HG02885 (cell line): ENCODE measurements around the gene ZSCAN20.

Experiments
- ATAC-seq: cut with Tn5 transposase; IDR thresholded peaks from one replicate; pipeline ENCODE4 v1.9.1; 2021; ENCODE audit warnings: mild to moderate bottlenecking; ENCODE audit not compliant: unreplicated experiment, poor library complexity

Gene ZSCAN20

GRCh38 chr1:33524586-33524985 lies 52.1 kb downstream of the ZSCAN20 start:
- ATAC-seq: no peak

GRCh38 chr1:33527934-33528333 lies 55.5 kb downstream of the ZSCAN20 start:
- ATAC-seq: no peak

GRCh38 chr1:33529957-33530356 lies 57.5 kb downstream of the ZSCAN20 start:
- ATAC-seq: no peak

DNA sequence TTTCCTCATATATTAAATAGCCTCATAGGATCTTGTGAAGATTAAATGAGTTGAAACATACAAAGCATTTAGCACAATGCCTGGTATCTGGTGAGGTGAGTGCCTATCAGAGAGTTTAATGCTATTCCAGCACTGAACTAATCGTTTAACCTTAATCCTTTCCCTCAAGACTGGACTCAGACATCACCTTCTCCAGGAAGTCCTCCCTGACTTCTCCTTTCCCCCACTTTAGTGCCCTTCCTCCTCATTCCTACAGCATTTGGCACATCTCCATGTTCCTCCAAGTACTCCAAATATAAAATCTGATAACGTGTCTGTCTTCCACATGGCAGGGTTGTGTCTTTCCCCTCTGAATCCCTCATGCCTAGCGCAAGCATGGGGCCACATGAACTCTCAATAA lies 59.8 kb downstream of the ZSCAN20 start:
- no peak for ATAC-seq

DNA sequence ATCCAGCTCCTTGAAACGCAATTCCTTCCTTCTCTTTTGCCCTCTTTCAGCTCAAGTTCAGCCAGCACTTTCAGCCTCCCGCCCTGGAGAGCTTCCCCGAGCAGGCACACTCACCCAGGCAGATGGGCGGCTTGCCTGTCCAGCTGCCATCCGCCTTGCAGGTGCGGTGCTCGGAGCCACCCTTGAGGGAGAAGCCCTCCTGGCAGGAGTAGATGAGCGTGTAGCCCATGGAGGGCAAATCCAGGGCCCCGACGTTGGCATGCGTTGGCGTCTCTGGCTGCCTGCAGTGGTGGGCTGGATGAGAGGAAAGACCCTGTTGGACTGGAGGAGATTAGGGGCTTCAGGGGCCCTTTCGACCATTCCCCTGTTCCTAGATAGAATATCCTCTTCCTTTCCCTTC lies 60.5 kb downstream of the ZSCAN20 start:
- ATAC-seq: no peak

GRCh38 chr1:33535334-33535733 lies 62.9 kb downstream of the ZSCAN20 start:
- no peak for ATAC-seq

GRCh38 chr1:33537885-33538284 lies 65.4 kb downstream of the ZSCAN20 start:
- ATAC-seq: no peak

- ATAC-seq: no peak
Observed at GRCh38 chr1:33541966-33542365, 69.5 kb downstream of the ZSCAN20 start.
